HG03045 (cell line): ENCODE results near the gene GABPB2.
"Not testable (repeated sequence)": the region's sequence is repeated elsewhere in the genome, so short reads cannot be mapped to it uniquely, and the experiment has no call there.

Experiments
- ATAC-seq: cut with Tn5 transposase; IDR thresholded peaks from one replicate; pipeline ENCODE4 v1.9.1; 2021; ENCODE audit warnings: mild to moderate bottlenecking, moderate library complexity; ENCODE audit not compliant: unreplicated experiment

The GABPB2 gene

DNA sequence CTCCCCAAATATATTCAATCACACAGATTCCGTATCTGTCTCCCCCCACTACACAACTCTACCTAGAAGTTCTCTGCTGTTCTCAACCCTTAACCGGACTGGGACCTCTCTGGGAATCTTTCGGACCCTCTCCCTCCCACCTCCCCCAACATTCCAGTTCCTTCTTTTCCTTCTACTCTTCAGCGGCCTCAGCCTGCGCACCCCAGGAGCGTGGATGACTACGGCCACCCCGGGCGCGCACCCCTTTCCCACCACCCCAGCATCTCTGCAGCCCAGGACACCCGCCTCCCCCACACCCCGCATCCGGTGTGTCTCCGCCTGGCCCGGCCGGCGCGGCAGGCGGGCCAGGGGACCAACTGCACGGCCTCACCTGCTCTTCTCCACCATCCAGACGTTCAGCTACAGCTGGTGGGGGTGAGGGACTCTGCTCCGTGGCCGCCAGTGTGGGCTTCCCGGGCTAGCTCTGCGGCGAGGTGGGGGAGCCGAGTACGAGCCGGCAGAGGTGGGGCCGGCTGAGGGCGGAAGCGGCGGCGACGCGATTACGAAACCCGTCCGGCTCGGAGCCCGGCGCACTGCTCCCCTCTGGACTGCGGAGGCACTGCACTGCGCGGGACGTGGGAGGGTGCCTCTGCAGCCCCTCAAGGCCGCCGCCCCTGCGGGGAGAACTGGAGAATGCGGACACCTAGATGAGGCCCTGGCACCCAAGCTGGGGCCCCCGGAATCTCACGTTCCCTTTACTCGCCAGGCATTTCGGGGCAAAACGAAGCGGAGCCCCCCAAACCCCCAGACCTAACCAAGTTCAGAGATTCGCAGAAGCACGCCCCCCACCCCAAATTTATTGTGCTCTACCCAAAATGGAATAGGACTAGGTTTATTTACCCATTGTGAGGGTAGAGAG, 11.2 kb upstream of the GABPB2 start, which contains the start of gene CDC42SE1:
CDC42SE1 (minus strand) TSS at position 514 of the 898 bp plus-strand sequence. CDS start 3,892 bp downstream, outside the sequence.
- ATAC-seq: peak; percentile 80

DNA sequence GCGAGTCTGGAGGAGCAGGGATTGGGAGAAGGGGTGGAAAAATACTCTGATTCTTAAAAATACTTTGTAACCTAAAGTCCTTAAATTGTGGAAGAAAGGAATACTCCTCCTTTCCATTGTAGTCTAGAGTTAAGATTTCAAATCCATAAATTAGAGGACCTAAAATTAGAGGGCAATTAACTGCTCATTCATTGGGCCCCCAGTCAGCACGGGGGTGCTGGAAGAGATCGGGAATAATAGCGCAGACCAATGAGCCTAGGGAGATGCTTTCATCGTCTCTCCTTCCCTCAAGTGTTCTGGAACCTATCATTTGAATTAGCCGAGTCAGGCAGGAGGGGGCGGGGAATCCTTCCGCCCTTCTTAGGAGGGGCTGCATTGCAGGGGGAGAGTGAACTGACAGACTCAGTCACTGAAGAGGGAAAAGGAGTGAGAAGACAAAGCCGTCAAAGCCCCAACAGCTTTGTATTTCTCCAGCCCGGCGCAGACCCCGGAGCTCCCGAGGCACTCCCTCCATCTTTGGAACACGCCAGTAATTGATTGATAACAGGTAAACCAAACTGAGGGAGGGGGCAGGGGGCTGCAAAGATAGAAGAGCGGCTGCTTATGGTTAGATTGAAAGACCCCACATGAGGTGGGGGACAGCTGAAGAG, 10.4 kb upstream of the GABPB2 start, which contains the start of gene MLLT11:
MLLT11 (plus strand) TSS at position 391 of the 650 bp plus-strand sequence. CDS start 6,828 bp downstream, outside the sequence.
- ATAC-seq: no peak

DNA sequence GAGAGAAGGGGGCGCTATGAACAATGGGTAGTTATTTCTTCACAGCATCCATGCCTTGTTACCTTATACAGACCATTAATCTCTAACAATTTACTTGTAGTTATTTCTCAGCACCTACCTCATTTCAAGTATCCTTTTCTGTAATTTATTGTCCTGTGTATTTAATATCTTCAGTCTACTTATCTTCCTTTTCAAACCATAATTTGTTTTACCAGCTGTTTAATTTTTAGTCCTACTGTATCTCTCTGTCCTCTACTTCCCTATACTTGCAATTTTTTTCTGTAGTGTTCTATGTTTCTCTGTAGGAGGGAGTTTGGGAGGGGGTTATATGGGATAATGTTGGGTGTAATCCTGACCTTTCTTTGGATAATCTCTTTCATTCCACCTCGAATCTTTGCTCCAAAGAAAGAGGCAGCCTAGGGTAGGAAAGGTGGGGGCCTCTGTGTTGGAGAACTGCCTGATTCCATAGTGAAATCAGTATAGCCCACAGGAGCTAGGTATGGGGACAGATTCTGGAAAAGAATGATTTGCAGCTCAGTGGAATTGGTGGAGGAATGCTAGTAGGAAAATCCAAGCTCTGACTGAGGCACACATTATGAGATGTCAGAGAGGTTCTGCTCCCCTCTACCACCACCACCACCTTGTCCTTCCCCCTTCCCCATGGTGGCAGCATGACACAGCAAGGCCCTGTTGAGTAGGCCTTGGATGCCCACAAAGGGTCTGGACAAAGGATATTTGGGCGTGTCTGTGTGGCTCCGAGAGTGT, 9.7 kb upstream of the GABPB2 start:
- no peak for ATAC-seq

DNA sequence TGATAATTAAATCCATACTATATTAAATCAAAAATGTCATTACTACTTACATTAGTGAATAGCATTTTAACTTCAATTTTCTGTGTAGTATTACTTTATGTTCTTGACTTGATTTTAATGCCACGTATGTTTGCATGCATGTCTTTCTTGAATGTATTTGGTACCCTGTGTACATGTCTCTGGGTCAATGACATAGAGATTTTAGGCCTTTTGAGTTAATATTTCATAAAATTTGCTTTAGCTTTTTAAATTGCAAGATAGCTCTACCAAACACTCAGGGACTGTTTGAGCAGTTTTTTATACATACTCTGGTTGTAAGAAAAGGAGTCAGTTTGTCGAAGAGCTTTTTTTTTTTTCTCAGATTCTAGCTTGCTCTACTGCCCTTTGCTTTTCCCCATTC, 8.9 kb upstream of the GABPB2 start:
- no peak for ATAC-seq

DNA sequence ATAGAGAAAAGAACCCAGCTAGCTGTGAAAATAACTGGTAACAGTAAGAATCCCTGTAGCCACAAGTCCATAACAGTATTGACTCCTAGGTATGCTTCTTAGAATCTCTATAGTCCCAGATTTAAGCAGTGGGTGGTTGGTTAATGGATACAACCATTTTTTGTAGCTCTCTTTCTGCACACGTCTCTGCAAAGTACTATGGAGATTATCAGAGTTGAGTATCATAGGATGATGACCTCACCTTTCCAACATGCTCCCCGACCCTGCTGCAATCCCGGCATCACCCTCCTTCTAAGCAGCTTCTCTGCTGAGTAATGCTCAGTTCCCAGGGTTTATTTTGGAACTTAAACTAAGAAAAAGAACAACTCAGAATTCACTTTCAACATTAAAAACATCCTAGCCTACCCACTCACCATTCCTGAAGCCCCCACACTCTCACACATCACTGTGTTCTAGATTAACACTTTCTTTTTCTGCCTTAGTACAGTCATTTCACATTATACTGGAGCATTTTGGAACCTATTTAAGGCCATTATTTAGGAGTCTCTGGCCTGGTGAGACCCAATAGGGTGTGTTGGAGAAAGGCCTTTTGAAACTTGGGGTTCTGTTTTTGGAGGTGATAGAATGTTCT, 7.7 kb upstream of the GABPB2 start:
- ATAC-seq: no peak

DNA sequence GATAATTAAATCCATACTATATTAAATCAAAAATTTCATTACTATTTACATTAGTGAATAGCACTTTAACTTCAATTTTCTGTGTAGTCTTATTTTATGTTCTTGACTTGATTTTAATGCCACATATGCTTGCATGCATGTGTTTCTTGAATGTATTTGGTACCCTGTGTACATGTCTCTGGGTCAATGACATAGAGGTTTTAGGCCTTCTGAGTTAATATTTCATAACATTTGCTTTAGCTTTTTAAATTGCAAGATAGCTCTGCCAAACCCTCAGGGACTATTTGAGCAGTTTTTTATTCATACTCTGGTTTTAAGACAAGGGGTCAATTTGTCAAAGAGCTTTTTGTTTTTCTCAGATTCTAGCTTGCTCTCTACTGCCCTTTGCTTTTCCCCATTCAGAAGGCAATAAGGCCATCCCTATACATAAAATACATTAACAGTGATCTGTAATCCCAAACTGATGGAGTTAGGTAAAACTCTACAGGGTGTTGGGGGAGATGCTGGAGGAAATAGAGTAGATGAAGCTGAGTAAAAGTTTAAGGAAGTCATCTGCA, 5.4 kb upstream of the GABPB2 start:
- no peak for ATAC-seq

DNA sequence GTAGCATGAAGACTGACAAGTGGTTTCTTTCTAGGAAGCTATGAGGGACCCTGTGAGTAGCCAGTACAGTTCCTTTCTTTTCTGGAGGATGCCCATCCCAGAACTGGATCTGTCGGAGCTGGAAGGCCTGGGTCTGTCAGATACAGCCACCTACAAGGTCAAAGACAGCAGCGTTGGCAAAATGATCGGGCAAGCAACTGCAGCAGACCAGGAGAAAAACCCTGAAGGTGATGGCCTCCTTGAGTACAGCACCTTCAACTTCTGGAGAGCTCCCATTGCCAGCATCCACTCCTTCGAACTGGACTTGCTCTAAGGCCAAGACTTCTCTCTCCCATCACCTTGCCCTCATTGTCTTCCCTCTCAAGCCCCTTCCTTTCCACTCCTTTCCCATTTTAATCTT, 3.4 kb upstream of the GABPB2 start:
- no peak for ATAC-seq

DNA sequence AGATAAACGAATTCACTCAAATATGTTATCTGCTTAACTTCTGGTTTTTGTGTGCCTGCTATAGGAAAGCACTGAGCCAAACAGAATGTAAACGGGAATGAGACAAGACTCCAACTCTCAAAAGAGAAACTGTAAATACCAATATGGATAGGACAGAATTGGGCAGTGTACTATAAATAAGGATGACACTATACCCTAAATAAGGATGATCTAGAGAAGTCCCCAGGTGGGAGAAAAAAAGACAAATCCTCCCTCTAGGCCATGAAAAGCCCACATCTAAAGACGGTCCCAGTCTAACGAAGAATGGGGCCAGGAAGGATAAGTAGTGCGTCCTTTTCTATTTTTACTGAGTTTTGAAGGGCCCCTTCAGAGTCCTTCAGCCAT, 1.5 kb upstream of the GABPB2 start:
- no peak for ATAC-seq

DNA sequence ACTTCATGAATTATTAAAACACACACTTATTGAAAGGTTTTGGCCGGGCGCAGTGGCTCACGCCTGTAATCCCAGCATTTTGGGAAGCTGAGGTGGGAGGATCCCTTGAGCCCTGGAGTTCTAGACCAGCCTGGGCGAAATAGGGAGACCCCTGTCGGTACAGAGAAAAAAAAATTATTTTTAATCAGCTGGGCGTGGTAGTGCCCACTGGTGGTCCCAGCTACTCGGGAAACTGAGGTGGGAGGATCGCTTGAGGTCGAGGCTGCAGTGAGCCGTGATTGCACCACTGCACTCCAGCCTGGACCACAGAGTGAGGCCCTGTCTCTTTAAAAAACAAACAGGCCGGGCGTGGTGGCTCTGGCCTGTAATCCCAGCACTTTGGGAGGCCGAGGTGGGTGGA, 1.7 kb downstream of the GABPB2 start:
- no peak for ATAC-seq

DNA sequence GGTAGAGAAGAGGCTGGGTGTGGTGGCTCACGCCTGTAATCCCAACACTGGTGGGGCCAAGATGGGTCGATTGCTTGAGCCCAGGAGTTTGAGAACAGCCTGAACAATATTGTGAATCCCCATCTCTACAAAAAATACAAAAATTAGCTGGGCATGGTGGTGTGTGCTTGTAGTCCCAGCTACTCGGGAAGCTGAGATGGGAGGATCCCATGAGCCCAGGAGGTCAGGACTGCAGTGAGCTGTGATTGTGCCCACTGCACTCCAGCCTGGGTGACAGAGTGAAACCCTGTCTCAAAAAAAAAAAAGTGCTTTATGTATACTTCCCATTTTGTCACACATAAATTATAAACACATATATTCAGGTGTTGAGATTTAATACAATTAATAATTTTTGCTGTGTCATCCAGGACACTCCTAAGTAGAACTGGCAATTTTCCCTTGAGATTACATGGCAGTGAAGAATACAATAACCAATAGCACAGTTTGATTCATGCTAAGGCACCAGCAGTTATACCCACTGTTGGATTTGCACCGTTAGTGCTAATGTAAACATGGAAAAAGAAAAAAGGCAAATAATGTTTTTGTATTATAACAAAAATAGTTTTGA, 15.5 kb downstream of the GABPB2 start:
- no peak for ATAC-seq

DNA sequence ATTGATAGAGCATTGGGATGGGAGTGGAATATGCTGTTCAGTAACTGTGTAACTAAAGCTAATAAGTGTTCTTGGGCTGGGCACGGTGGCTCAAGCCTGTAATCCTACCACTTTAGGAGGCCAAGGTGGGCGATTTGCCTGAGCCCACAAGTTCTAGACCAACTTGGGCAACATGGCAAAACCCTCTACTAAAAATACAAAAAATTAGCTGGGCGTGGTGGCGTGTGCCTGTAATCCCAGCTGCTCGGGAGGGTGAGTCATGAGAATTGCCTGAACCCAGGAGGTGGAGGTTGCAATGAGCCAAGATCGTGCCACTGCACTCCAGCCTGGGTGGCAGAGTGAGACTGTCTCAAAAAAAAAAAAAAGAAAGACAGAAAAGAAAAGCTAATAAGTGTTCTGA, 26.9 kb downstream of the GABPB2 start:
- not testable (repeated sequence) for ATAC-seq

DNA sequence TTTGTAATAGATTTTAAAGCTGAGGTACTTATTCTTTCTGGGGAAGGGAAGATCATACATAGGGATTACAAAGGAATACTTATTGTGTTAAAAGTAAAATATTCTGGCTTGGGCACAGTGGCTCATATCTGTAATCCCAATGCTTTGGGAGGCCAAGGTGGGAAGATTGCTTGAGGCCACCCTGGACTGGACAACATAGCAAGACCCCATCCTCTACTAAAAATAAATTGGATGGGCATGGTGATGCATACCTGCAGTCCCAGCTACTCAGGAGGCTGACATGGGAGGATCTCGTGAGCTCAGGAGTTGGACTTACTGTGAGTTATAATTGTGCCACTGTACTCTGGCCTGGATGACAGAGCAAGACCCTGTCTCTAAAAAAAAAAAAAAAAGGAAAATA, 27.6 kb downstream of the GABPB2 start:
- no peak for ATAC-seq

DNA sequence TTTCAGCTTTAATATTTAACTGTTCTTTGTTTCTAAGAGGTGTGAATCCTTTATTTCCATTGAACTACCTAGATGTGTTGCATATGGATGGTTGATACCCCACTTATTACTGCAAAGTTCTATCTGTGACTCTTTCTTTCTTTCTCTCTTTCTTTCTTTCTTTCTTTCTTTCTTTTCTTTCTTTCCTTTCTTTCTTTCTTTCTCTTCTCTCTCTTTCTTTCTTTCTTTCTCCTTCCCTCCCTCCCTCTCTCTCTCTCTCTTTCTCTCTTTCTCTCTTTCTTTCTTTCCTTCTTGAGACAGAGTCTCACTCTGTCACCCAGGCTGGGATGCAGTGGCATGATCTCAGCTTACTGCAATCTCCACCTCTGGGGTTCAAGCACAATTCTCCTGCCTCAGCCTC, 34.1 kb downstream of the GABPB2 start:
- no peak for ATAC-seq

DNA sequence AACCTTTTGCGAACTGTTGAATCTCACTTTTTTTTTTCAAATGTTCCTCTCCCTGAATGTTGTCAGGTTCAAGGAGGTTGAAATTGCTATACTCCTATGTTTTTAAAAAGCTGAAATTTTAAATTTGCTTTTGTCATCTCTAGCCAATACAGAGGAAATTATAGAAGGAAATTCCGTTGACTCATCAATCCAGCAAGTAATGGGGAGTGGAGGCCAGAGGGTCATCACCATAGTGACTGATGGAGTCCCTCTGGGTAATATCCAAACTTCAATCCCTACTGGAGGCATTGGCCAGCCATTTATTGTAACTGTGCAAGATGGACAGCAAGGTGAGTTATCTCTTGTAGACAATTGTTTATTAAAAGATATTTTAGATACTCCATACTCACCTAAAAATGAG, 36.3 kb downstream of the GABPB2 start:
- ATAC-seq: no peak

DNA sequence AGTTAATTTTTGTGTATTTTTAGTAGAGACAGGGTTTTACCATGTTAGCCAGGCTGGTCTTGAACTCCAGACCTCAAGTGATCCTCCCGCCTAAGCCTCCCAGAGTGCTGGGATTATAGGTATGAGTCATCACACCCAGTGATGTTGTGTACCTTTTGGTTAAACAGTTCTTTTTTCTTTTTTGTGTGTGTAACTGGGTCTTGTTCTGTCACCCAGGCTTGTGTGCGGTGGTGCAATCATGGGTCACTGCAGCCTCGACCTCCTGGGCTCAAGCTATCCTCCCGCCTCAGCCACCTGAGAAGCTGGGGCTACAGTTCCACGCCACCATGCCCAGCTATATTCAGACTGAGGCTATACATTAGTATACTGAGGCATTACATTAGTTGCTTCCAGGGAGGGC, 37.8 kb downstream of the GABPB2 start:
- ATAC-seq: no peak

DNA sequence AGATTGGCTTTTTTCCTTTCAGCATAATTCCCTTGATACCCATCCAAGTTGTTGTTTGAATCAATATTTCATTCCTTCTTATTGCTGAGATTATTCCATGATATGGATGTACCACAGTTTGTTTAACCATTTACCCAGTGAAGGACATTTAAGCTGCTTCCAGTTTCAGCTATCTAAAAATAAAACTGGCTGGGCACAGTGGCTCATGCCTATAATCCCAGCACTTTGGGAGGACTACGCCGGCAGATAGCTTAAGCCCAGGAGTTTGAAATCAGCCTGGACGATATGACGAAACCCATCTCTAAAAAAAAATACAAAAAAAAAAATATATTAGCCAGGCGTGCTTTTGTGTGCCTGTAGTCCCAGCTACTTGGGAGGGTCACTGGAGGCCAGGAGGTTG, 43.3 kb downstream of the GABPB2 start:
- no peak for ATAC-seq

DNA sequence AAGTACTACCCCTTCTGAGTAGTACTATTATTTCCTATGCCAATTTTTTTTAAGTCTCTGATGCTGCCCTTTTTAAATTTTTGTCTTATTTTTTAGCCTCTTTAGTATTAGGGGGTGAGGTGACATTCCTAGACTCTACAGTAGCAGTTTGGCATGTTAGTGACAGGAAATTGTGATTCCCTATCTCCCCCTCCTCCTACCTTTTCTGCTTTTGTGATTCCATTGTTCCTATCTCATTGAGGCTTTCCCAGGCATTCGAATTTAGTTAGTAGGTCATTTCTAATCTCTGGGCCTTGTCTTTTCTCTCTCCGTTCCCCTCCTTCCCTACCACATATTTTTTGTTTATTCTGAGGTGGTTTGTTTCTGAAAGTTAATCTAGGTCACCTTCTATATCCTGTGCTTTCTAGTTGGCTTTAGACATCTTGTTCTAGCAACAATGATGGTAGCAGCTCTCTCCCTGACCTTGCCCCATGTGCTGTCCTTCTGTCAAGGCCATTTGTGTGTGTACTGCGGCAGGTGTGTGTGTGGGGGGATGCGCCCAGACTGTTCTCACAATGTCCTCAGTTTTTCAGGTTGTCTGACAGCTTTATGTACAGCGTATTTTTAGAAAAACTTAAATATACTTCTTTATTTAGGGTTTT, 54.3 kb downstream of the GABPB2 start:
- no peak for ATAC-seq

DNA sequence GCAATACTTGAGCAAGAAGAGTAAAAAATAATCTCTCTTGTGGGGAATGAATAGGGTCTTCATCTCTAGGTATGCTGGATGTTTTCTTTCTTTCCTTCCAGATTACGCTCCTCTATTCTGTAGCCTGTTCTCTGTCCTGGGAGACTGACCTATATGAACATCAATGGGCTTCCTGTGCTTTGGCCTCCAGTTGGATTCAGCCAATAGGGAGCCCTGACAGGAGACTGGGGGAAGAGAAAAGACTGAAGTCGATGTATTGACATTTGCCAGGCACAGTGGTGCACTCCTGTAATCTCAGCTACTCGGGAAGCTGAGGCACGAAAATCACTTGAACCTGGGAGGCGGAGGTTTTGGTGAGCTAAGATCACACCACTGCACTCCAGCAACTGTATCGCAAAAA, 58.2 kb downstream of the GABPB2 start:
- ATAC-seq: no peak

DNA sequence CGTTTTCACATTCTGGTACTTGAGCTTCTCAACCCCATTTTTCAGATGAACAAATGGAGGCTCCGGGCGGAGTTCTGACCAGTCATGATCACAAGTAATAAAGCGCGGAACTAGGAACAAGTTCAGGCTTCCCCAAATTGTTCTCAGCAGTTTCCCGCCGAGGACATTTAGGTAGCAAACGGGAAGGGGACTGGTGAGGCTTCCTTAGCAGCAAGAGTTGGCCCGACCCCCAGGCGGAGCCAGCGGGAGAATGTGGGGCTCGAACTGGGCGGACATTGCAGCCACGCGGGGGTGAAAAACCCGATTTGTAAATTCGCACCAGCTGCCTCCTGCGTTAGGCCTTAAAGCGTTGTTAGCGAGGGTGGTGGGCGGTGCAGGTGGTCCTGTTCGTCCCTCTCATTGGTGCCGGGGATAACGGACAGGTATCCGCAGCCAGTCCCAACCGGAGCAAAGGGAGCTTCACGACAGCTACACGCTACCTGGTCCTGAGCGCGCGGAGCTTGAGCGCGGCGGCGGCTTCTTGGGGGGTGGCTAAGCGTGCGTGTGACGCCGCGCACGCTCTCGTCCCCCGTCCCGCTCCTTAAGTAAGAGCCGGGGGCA, 60.5 kb downstream of the GABPB2 start:
- ATAC-seq: no peak
